IMR-90 (cell line): ENCODE measurements around the gene TYRO3. TPM values are rescaled to one million over a fixed set of nuclear protein-coding genes. Genes with fewer than 3 reads are reported as not detected.

Source experiments
- ATAC-seq: fragments of 200-7000 bp; cut with Tn5 transposase; 2 replicates; pipeline ENCODE4 v1.9.1; 2020; ENCODE audit warnings: low read depth, mild to moderate bottlenecking, moderate library complexity
- BruUV-seq: library from RNA; stranded (reverse); fragments of 400-500 nt; replicated peaks from 2 replicates; lab custom pipeline; 2021; lab: Mats Ljungman, UMichigan
- CTCF ChIA-PET: fragments of 300-600 bp; formaldehyde crosslinking; extraction: SDS; loops from one replicate; lab custom pipeline; 2021; ENCODE audit warnings: antibody characterized with exemption; lab: Yijun Ruan, JAX
- POLR2A ChIA-PET: fragments of 300-600 bp; sonication (Branson Sonifier 250); formaldehyde crosslinking; loops from one replicate; lab custom pipeline; 2022; ENCODE audit warnings: antibody characterized with exemption; ENCODE audit not compliant: unreplicated experiment; lab: Charles Lee
- DNase-seq: peaks from one replicate; pipeline ENCODE4 v3.0.0; 2013
- H2AFZ ChIP-seq: replicated peaks from 2 replicates; pipeline ENCODE3; 2013; ENCODE audit warnings: low read length, mild to moderate bottlenecking; ENCODE audit not compliant: poor library complexity
- H2AK5ac ChIP-seq: 2 replicates; pipeline ENCODE4 v1.6.1; 2013; ENCODE audit warnings: low read depth, low read length, inconsistent platforms
- H2AK9ac ChIP-seq: replicated peaks from 2 replicates; pipeline ENCODE3; 2013; ENCODE audit warnings: mild to moderate bottlenecking, low read depth, low read length, moderate library complexity; ENCODE audit not compliant: poor library complexity
- H2BK120ac ChIP-seq: 2 replicates; pipeline ENCODE4 v1.6.1; 2013; ENCODE audit warnings: low read depth, low read length, inconsistent platforms
- H2BK15ac ChIP-seq: 3 replicates; pipeline ENCODE4 v1.6.1; 2013; ENCODE audit warnings: low read depth, low read length, inconsistent platforms
- H2BK20ac ChIP-seq: 2 replicates; pipeline ENCODE4 v1.6.1; 2013; ENCODE audit warnings: low read depth, mild to moderate bottlenecking, inconsistent platforms, low read length, moderate library complexity
- H2BK5ac ChIP-seq: 2 replicates; pipeline ENCODE4 v1.6.1; 2013; ENCODE audit warnings: mild to moderate bottlenecking, low read depth, low read length, inconsistent platforms; ENCODE audit not compliant: poor library complexity, severe bottlenecking
- H3K14ac ChIP-seq: replicated peaks from 2 replicates; pipeline ENCODE4 v1.6.1; 2013; ENCODE audit warnings: low read depth, low read length, inconsistent platforms
- H3K18ac ChIP-seq: 2 replicates; pipeline ENCODE4 v1.6.1; 2013; ENCODE audit warnings: low read depth, low read length, control low read depth
- H3K23ac ChIP-seq: 2 replicates; pipeline ENCODE4 v1.6.1; 2013; ENCODE audit warnings: low read depth, low read length, inconsistent platforms
- H3K27ac ChIP-seq: 2 replicates; pipeline ENCODE4 v1.5.1; 2013; ENCODE audit warnings: mild to moderate bottlenecking, control low read depth, low read length; ENCODE audit not compliant: insufficient read depth
- H3K27me3 ChIP-seq: 2 replicates; pipeline ENCODE4 v1.6.1; 2013; ENCODE audit warnings: low read length; ENCODE audit not compliant: control insufficient read depth, insufficient read depth
- H3K36me3 ChIP-seq: 2 replicates; pipeline ENCODE4 v1.6.1; 2013; ENCODE audit warnings: low read length, mixed read lengths; ENCODE audit not compliant: control insufficient read depth, insufficient read depth
- H3K4ac ChIP-seq: 2 replicates; pipeline ENCODE4 v1.6.1; 2013; ENCODE audit warnings: low read depth, low read length, inconsistent platforms
- H3K4me1 ChIP-seq: 2 replicates; pipeline ENCODE4 v1.6.1; 2013; ENCODE audit warnings: low read length, mixed read lengths; ENCODE audit not compliant: control insufficient read depth, insufficient read depth
- H3K4me2 ChIP-seq: 2 replicates; pipeline ENCODE4 v1.6.1; 2013; ENCODE audit warnings: low read depth, mild to moderate bottlenecking, control low read depth, low read length, moderate library complexity
- H3K4me3 ChIP-seq: 2 replicates; pipeline ENCODE4 v1.5.1; 2013; ENCODE audit warnings: low read depth, mild to moderate bottlenecking, control low read depth, low read length, moderate library complexity; ENCODE audit not compliant: insufficient read depth
- H3K56ac ChIP-seq: 2 replicates; pipeline ENCODE4 v1.6.1; 2013; ENCODE audit warnings: low read length, inconsistent platforms; ENCODE audit not compliant: insufficient read depth; ENCODE audit errors: extremely low read depth
- H3K79me1 ChIP-seq, 2 experiments: 2 replicates each; pipeline ENCODE4 v1.6.1; 2013; ENCODE audit warnings: low read length in 2 of 2, inconsistent platforms in 1 of 2, low read depth in 1 of 2
- H3K9ac ChIP-seq: 2 replicates; pipeline ENCODE4 v1.6.1; 2013; ENCODE audit warnings: low read depth, low read length, control low read depth
- H3K9me1 ChIP-seq: 2 replicates; pipeline ENCODE4 v1.6.1; 2013; ENCODE audit warnings: low read length, inconsistent platforms; ENCODE audit not compliant: insufficient read depth
- H3K9me3 ChIP-seq: 2 replicates; pipeline ENCODE4 v1.6.1; 2013; ENCODE audit warnings: low read length; ENCODE audit not compliant: control insufficient read depth, insufficient read depth
- H4K20me1 ChIP-seq: 2 replicates; pipeline ENCODE4 v1.6.1; 2013; ENCODE audit warnings: low read length, inconsistent platforms; ENCODE audit not compliant: insufficient read depth
- H4K5ac ChIP-seq: 2 replicates; pipeline ENCODE4 v1.6.1; 2013; ENCODE audit warnings: mild to moderate bottlenecking, low read depth, low read length, control low read depth
- H4K8ac ChIP-seq, 2 experiments: 2 replicates each; pipeline ENCODE4 v1.6.1; 2013; ENCODE audit warnings: low read depth in 2 of 2, low read length in 2 of 2, control low read depth in 1 of 2, inconsistent platforms in 1 of 2
- H4K91ac ChIP-seq: 2 replicates; pipeline ENCODE4 v1.6.1; 2013; ENCODE audit warnings: low read depth, low read length, inconsistent platforms; ENCODE audit not compliant: insufficient read depth
- BHLHE40 ChIP-seq: fragments of 150-350 bp; IDR thresholded peaks from 2 replicates; pipeline ENCODE4 v1.6.1; 2016; ENCODE audit warnings: mild to moderate bottlenecking, low read depth, low read length
- CEBPB ChIP-seq: IDR thresholded peaks from 2 replicates; pipeline ENCODE4 v1.6.1; 2012; ENCODE audit warnings: low read depth, low read length, improper control_type of control experiment
- CHD1 ChIP-seq: IDR thresholded peaks from 2 replicates; pipeline ENCODE4 v1.6.1; 2012; ENCODE audit warnings: low read depth, low read length, improper control_type of control experiment
- CTCF ChIP-seq: conservative IDR thresholded peaks from 2 replicates; pipeline ENCODE4 v1.5.1; 2012; ENCODE audit warnings: mild to moderate bottlenecking, low read depth, low read length, improper control_type of control experiment
- FOS ChIP-seq: fragments of 150-350 bp; IDR thresholded peaks from 2 replicates; pipeline ENCODE4 v1.6.1; 2016; ENCODE audit warnings: low read depth, low read length
- MAFK ChIP-seq: IDR thresholded peaks from 2 replicates; pipeline ENCODE4 v1.6.1; 2012; ENCODE audit warnings: low read depth, low read length, improper control_type of control experiment
- MAZ ChIP-seq: IDR thresholded peaks from 2 replicates; pipeline ENCODE4 v1.6.1; 2012; ENCODE audit warnings: low read depth, mild to moderate bottlenecking, low read length, improper control_type of control experiment, moderate library complexity, borderline replicate concordance
- MXI1 ChIP-seq: IDR thresholded peaks from 2 replicates; pipeline ENCODE4 v1.6.1; 2012; ENCODE audit warnings: low read depth, mild to moderate bottlenecking, low read length, moderate library complexity, borderline replicate concordance
- NFE2L2 ChIP-seq: fragments of 150-350 bp; IDR thresholded peaks from 2 replicates; pipeline ENCODE4 v1.6.1; 2016; ENCODE audit warnings: low read depth, mild to moderate bottlenecking, low read length
- POLR2A ChIP-seq: IDR thresholded peaks from 2 replicates; pipeline ENCODE4 v1.6.1; 2012; ENCODE audit warnings: mild to moderate bottlenecking, low read depth, low read length
- RAD21 ChIP-seq: IDR thresholded peaks from 2 replicates; pipeline ENCODE4 v1.6.1; 2012; ENCODE audit warnings: low read length, improper control_type of control experiment
- RCOR1 ChIP-seq: IDR thresholded peaks from 2 replicates; pipeline ENCODE4 v1.6.1; 2012; ENCODE audit warnings: mild to moderate bottlenecking, low read length, improper control_type of control experiment; ENCODE audit not compliant: insufficient replicate concordance
- RFX5 ChIP-seq: IDR thresholded peaks from 2 replicates; pipeline ENCODE4 v1.8.0; 2012; ENCODE audit warnings: low read depth, mild to moderate bottlenecking, low read length, moderate library complexity
- SMC3 ChIP-seq: fragments of 150-350 bp; IDR thresholded peaks from 2 replicates; pipeline ENCODE4 v1.6.1; 2016; ENCODE audit warnings: low read depth, mild to moderate bottlenecking, antibody characterized with exemption, low read length, moderate library complexity
- WGBS, 2 experiments: methylation state at CpG; one replicate each; pipeline versions ENCODE4 v1.1.5 to v1.1.7; 2013; ENCODE audit warnings: missing lambda C conversion rate in 2 of 2; ENCODE audit not compliant: insufficient read length in 1 of 2; ENCODE audit errors: extremely low coverage in 2 of 2; 5-methylcytosine and 5-hydroxymethylcytosine counted together
- dilution Hi-C: fragments of 300-500 bp; cut with HindIII; formaldehyde crosslinking; loops from one replicate; pipeline ENCODE4 v1.14.3; 2018; ENCODE audit warnings: low sequenced_read_pairs; ENCODE audit not compliant: unreplicated experiment
- in situ Hi-C: fragments of 300-500 bp; cut with MboI; formaldehyde crosslinking; loops from 3 replicates; pipeline ENCODE4 v1.14.3; 2019; ENCODE audit warnings: low sequenced_read_pairs, inconsistent platforms, mixed read lengths
- intact Hi-C: fragments of 100-400 bp; cut with micrococcal nuclease; formaldehyde crosslinking; loops from 2 replicates; pipeline ENCODE4 v1.10.0; 2022
- polyA plus RNA-seq, 3 experiments: library from polyadenylated mRNA; depleted of rRNA; stranded (reverse); fragments of >200 nt; gene quantifications; 2 replicates each; pipeline ENCODE4 v1.2.3, GENCODE V29; 2012; ENCODE audit warnings: low replicate concordance in 1 of 3
- total RNA-seq: library from RNA; depleted of rRNA; stranded (reverse); fragments of >200 nt; gene quantifications from 2 replicates; pipeline ENCODE4 v1.2.3, GENCODE V29; 2012
- TF ChIP-seq, protein P1 (sequence below): fragments of 150-350 bp; IDR thresholded peaks from 2 replicates; pipeline ENCODE4 v1.6.1; 2016; ENCODE audit warnings: low read depth, mild to moderate bottlenecking, low read length, moderate library complexity, borderline replicate concordance
- TF ChIP-seq, protein P2 (sequence below): fragments of 150-350 bp; IDR thresholded peaks from 2 replicates; pipeline ENCODE4 v1.6.1; 2017; ENCODE audit warnings: mild to moderate bottlenecking, antibody characterized with exemption, low read length, low read depth

The TYRO3 gene
- total and polyA plus RNA-seq, 2 of the 4 experiments (the other 2 are of a cell fraction), result 11.5 to 18.4 TPM

GRCh38 chr15:41517895-41518449, 41.0 kb upstream of the TYRO3 start:
- ATAC-seq (no peak), DNase-seq (no peak)
- H2BK120ac ChIP-seq, result no peak overlapping the region
- CTCF ChIA-PET, result interaction anchor here (0.6 kb wide), 1 partner anchor 53 kb away, joined by 3 read pairs; no protein-coding TSS in a partner anchor
- no peak overlapping the region for H2BK20ac ChIP-seq
- H4K20me1 ChIP-seq, result no peaks in the 10 kb centered on the region
- no peak overlapping the region for H3K4ac ChIP-seq
- no peak overlapping the region for H2AFZ ChIP-seq
- no peak overlapping the region for H3K23ac ChIP-seq
- WGBS, 2 experiments, result 93% methylated on average over 5 of the region's 8 CpGs; no CpG with 5 or more reads in 1 of the 2 experiments
- peaks cover 5% of the 10 kb centered on the region; the same call in 1 of the 2 replicates for H3K4me1 ChIP-seq
- no peak overlapping the region for H2BK15ac ChIP-seq
- dilution Hi-C loops (no loop called here), intact Hi-C loops (no loop called here), in situ Hi-C loops (no loop called here)
- no peak overlapping the region for H3K14ac ChIP-seq
- no peak overlapping the region for H3K9ac ChIP-seq
- BruUV-seq, result no TSS peak
- TF ChIP-seq CEBPB (no peak), MAZ (no peak), FOS (no peak), NFE2L2 (no peak), MAFK (no peak), MXI1 (no peak), SMC3 (no peak), RFX5 (no peak), CHD1 (no peak), RCOR1 (no peak), BHLHE40 (no peak), CTCF (no peak), POLR2A (no peak), RAD21 (no peak)
- TF ChIP-seq, protein P1, sequence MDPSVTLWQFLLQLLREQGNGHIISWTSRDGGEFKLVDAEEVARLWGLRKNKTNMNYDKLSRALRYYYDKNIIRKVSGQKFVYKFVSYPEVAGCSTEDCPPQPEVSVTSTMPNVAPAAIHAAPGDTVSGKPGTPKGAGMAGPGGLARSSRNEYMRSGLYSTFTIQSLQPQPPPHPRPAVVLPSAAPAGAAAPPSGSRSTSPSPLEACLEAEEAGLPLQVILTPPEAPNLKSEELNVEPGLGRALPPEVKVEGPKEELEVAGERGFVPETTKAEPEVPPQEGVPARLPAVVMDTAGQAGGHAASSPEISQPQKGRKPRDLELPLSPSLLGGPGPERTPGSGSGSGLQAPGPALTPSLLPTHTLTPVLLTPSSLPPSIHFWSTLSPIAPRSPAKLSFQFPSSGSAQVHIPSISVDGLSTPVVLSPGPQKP, result no peak
- TF ChIP-seq, protein P2, sequence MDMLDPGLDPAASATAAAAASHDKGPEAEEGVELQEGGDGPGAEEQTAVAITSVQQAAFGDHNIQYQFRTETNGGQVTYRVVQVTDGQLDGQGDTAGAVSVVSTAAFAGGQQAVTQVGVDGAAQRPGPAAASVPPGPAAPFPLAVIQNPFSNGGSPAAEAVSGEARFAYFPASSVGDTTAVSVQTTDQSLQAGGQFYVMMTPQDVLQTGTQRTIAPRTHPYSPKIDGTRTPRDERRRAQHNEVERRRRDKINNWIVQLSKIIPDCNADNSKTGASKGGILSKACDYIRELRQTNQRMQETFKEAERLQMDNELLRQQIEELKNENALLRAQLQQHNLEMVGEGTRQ, result no peak
- no peak overlapping the region for H4K91ac ChIP-seq
- peaks cover 11% of the 10 kb centered on the region for H3K27me3 ChIP-seq
- H3K4me3 ChIP-seq, result no peak overlapping the region
- H3K36me3 ChIP-seq, result peaks cover 35% of the 10 kb centered on the region
- no peak overlapping the region for H2BK5ac ChIP-seq
- H4K5ac ChIP-seq, result no peak overlapping the region
- H2AK5ac ChIP-seq, result no peak overlapping the region
- no peaks in the 10 kb centered on the region; the same call in 1 of the 2 replicates for H3K9me1 ChIP-seq
- no peak overlapping the region for H3K56ac ChIP-seq
- H3K18ac ChIP-seq, result no peak overlapping the region
- no peak overlapping the region for H3K4me2 ChIP-seq
- H3K79me1 ChIP-seq, result no peaks in the 10 kb centered on the region
- POLR2A ChIA-PET, result no interaction called here
- no peak overlapping the region for H2AK9ac ChIP-seq
- H3K27ac ChIP-seq, result no peak overlapping the region
- no peak overlapping the region for H4K8ac ChIP-seq
- H3K9me3 ChIP-seq, result no peaks in the 10 kb centered on the region
